Neural crest cell (in vitro differentiated cells): ENCODE results near the gene ADIPOQ. TPM values are rescaled to one million over a fixed set of nuclear protein-coding genes. Genes with fewer than 3 reads are reported as not detected.

Source experiments
- DNase-seq: peaks from one replicate; pipeline ENCODE4 v3.0.0; 2021; ENCODE audit warnings: low read depth, mixed read lengths, low spot score
- H3K27ac Mint-ChIP-seq: one replicate; pipeline ENCODE4 v1.8.0; 2021; ENCODE audit warnings: mild to moderate bottlenecking, mixed read lengths; ENCODE audit not compliant: unreplicated experiment
- H3K27me3 Mint-ChIP-seq: 2 replicates; pipeline ENCODE4 v1.8.0; 2021; ENCODE audit warnings: low read depth, mild to moderate bottlenecking, mixed read lengths
- H3K36me3 Mint-ChIP-seq: 2 replicates; pipeline ENCODE4 v1.8.0; 2021; ENCODE audit warnings: low read depth, mild to moderate bottlenecking, mixed read lengths
- H3K4me1 Mint-ChIP-seq: 2 replicates; pipeline ENCODE4 v1.8.0; 2021; ENCODE audit warnings: mixed read lengths
- H3K4me3 Mint-ChIP-seq: one replicate; pipeline ENCODE4 v1.8.0; 2021; ENCODE audit warnings: mild to moderate bottlenecking, mixed read lengths
- H3K9me3 Mint-ChIP-seq: 2 replicates; pipeline ENCODE4 v1.8.0; 2021; ENCODE audit warnings: mixed read lengths
- CTCF ChIP-seq: fragments of 200-600 bp; sonication (generic); conservative IDR thresholded peaks from 2 replicates; pipeline ENCODE4 v1.5.0; 2021; ENCODE audit warnings: antibody characterized with exemption, mild to moderate bottlenecking
- total RNA-seq: library from RNA; stranded (reverse); gene quantifications from 2 replicates; pipeline ENCODE4 v1.2.1, GENCODE V29; 2021

Gene ADIPOQ
- total RNA-seq, 1 donor from 2014 or later, result not detected

- Mint-ChIP-seq H3K4me3 (no peak overlapping the region), H3K9me3 (no peaks in the 10 kb centered on the region), H3K27me3 (peaks cover 73% of the 10 kb centered on the region), H3K27ac (no peak overlapping the region), H3K36me3 (no peaks in the 10 kb centered on the region), H3K4me1 (peaks cover 4% of the 10 kb centered on the region)
- DNase-seq, result no peak
- no peak for TF ChIP-seq CTCF
These were observed 10.7 kb upstream of the ADIPOQ start for GRCh38 chr3:186831798-186832197.

DNA sequence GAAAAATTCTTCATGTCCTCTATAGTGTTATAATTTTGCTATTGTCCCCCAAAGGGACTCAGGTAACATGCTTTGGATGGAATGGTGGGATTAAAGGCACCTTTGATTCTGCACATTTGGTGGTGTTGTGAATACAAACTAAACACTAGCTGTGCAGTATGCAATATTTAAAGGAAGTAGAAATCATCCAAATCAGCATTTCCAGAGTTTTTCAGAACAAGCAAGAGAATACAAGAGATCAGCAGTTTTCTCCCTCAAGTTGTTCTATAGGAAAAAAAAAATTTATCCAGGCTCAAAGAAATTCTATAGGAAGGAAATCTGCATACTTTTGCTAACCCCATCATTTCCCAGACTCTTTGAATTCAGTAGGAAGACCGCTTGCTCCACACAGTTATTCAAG lies 10.2 kb upstream of the ADIPOQ start:
- TF ChIP-seq CTCF, result no peak
- DNase-seq, result no peak
- Mint-ChIP-seq H3K4me1 (peaks cover 4% of the 10 kb centered on the region), H3K4me3 (no peak overlapping the region), H3K27ac (no peak overlapping the region), H3K9me3 (no peaks in the 10 kb centered on the region), H3K36me3 (no peaks in the 10 kb centered on the region), H3K27me3 (peaks cover 71% of the 10 kb centered on the region)

DNA sequence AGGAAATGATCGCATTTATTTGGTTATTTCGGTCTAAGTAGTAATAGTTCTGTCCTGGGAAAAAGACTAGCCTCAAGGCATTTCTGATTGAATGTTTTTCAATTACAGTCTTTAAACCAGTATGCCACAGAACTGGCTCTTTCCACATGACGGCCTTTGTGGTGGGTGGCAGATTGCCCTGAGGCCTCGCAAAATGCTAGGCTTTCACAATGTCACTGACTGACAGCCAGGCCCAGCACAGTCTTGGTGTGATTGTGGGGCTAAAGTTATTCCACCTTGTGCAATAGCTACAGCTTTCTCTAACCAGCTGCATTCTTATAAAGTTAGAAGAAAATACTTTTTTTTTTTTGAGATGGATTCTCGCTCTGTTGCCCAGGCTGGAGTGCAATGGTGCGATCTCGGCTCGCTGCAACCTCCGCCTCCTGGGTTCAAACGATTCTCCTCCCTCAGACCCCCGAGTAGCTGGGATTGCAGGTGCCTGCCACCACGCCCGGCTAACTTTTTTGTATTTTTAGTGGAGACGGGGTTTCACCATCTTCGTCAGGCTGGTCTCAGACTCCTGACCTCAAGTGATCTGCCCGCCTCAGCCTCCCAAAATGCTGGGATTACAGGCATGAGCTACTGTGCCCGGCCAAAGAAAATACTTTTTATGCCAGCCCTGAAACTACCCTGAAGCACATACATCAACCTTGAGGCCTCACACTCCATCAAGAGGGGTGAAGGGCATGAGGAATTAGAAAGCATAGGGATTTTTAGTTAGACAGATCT lies 2.5 kb upstream of the ADIPOQ start:
- Mint-ChIP-seq H3K4me3 (no peak overlapping the region), H3K4me1 (no peaks in the 10 kb centered on the region), H3K27ac (no peak overlapping the region), H3K9me3 (no peaks in the 10 kb centered on the region), H3K36me3 (no peaks in the 10 kb centered on the region), H3K27me3 (peaks cover 10% of the 10 kb centered on the region)
- DNase-seq, result no peak
- no peak for TF ChIP-seq CTCF

DNA sequence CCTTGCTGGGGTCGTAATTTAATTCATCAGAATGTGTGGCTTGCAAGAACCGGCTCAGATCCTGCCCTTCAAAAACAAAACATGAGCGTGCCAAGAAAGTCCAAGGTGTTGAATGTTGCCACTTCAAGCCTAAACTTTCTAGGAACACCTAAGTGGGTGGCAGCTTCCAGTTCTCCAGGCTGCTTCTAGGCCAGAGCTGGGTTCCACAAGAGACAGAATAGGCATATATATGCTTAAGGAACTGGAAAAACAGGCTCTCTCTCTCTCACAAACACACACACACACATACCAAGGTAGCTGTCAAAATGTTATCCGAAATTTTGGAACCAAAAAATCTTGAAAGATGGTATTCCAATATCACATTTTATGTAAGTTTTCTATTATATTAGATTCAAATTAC lies 890 bp upstream of the ADIPOQ start:
- peaks cover 14% of the 10 kb centered on the region for H3K27me3 Mint-ChIP-seq

GRCh38 chr3:186843039-186843432 lies 526 bp downstream of the ADIPOQ start:
- Mint-ChIP-seq H3K4me3 (no peak overlapping the region), H3K9me3 (no peaks in the 10 kb centered on the region), H3K36me3 (no peaks in the 10 kb centered on the region), H3K4me1 (no peaks in the 10 kb centered on the region), H3K27ac (no peak overlapping the region), H3K27me3 (peaks cover 16% of the 10 kb centered on the region)
- TF ChIP-seq CTCF, result no peak
- no peak for DNase-seq

More for the DNA sequence above, 890 bp upstream of the ADIPOQ start:
- DNase-seq, result no peak
- H3K4me3 Mint-ChIP-seq, result no peak overlapping the region
- no peak overlapping the region for H3K27ac Mint-ChIP-seq
- no peaks in the 10 kb centered on the region for H3K36me3 Mint-ChIP-seq
- no peaks in the 10 kb centered on the region for H3K4me1 Mint-ChIP-seq
- no peak for TF ChIP-seq CTCF
- H3K9me3 Mint-ChIP-seq, result no peaks in the 10 kb centered on the region
